K562 (cell line): Measurements from ENCODE around the gene DNAJC17. TPM values are rescaled to one million over a fixed set of nuclear protein-coding genes. Genes with fewer than 3 reads are reported as not detected.

ENCODE experiments used
- ATAC-seq: fragments of 200-7000 bp; cut with Tn5 transposase; 3 replicates; pipeline ENCODE4 v1.9.1; 2020; ENCODE audit warnings: moderate library complexity
- BruUV-seq: library from RNA; stranded (reverse); fragments of 400-500 nt; replicated peaks from 2 replicates; lab custom pipeline; 2021; lab: Mats Ljungman, UMichigan
- CTCF ChIA-PET: fragments of 300-600 bp; formaldehyde crosslinking; extraction: SDS; loops from one replicate; lab custom pipeline; 2021; ENCODE audit warnings: low intra/inter-chr PET ratio; lab: Yijun Ruan, JAX
- POLR2A ChIA-PET: fragments of 300-600, 350-650 bp; sonication (Branson Sonifier 250); formaldehyde crosslinking; extraction: SDS; loops from one replicate; lab custom pipeline; 2021; ENCODE audit warnings: antibody characterized with exemption, inconsistent platforms; lab: Yijun Ruan, JAX
- DNase-seq, 4 experiments: peaks; one replicate each; pipeline versions ENCODE4 v3.0.0 to v3.0.0-alpha.2; 2011 to 2018; ENCODE audit warnings: low spot score in 3 of 4, mixed read lengths in 3 of 4; ENCODE audit errors: extremely low read depth in 1 of 4
- FAIRE-seq: peaks from 2 replicates; lab custom pipeline; 2011; peaks lifted over from hg19 to GRCh38; lab: Jason Lieb, UNC
- H2AFZ ChIP-seq: 2 replicates; pipeline ENCODE4 v1.6.0; 2011; ENCODE audit warnings: low read depth, low read length, control low read depth, inconsistent platforms
- H3K27ac ChIP-seq: fragments of 200-600 bp; 3 replicates; pipeline ENCODE4 v1.8.0; 2011; ENCODE audit warnings: low read depth, mild to moderate bottlenecking, control low read depth, inconsistent platforms, low read length, moderate library complexity, mixed read lengths; ENCODE audit errors: extremely low read depth
- H3K27me3 ChIP-seq, 2 experiments: fragments of 300-600 bp in 1 of 2; 2 replicates in 1 of 2; 3 replicates in 1 of 2; pipeline versions ENCODE4 v1.6.0 to v1.8.0; 2011; ENCODE audit warnings: inconsistent platforms in 2 of 2, low read length in 2 of 2, mild to moderate bottlenecking in 1 of 2, mixed read lengths in 1 of 2, moderate library complexity in 1 of 2; ENCODE audit not compliant: control insufficient read depth in 2 of 2, insufficient read depth in 2 of 2
- H3K36me3 ChIP-seq: fragments of 300-600 bp; 3 replicates; pipeline ENCODE4 v1.8.0; 2011; ENCODE audit warnings: mild to moderate bottlenecking, low read length, inconsistent platforms; ENCODE audit not compliant: control insufficient read depth, insufficient read depth
- H3K4me1 ChIP-seq, 2 experiments: fragments of 200-600 bp in 1 of 2; replicated peaks in 1 of 2; 2 replicates in 1 of 2; 3 replicates in 1 of 2; pipeline versions ENCODE4 v1.5.1 to v1.8.0; 2011; ENCODE audit warnings: inconsistent platforms in 2 of 2, low read length in 2 of 2, mild to moderate bottlenecking in 1 of 2, mixed read lengths in 1 of 2, moderate library complexity in 1 of 2; ENCODE audit not compliant: control insufficient read depth in 2 of 2, insufficient read depth in 2 of 2
- H3K4me2 ChIP-seq: 2 replicates; pipeline ENCODE4 v1.6.1; 2011; ENCODE audit warnings: low read length, control low read depth, inconsistent platforms, mixed read lengths; ENCODE audit not compliant: insufficient read depth
- H3K4me3 ChIP-seq: fragments of 200-600 bp; sonication (generic), shearing (Covaris generic); 2 replicates; pipeline ENCODE4 v1.5.1; 2016; ENCODE audit warnings: control low read depth, inconsistent platforms
- H3K79me2 ChIP-seq: fragments of 200-600 bp; 3 replicates; pipeline ENCODE4 v1.8.0; 2011; ENCODE audit warnings: low read length, inconsistent platforms; ENCODE audit not compliant: control insufficient read depth, insufficient read depth
- H3K9ac ChIP-seq, 2 experiments: 2 replicates each; pipeline versions ENCODE4 v1.6.0 to v1.6.1; 2011; ENCODE audit warnings: low read depth in 2 of 2, low read length in 2 of 2, control low read depth in 1 of 2, inconsistent platforms in 1 of 2, mild to moderate bottlenecking in 1 of 2, mixed read lengths in 1 of 2; ENCODE audit not compliant: insufficient read depth in 1 of 2
- H3K9me1 ChIP-seq: one replicate; pipeline ENCODE4 v1.6.0; 2011; ENCODE audit warnings: inconsistent platforms, mild to moderate bottlenecking, low read length, moderate library complexity; ENCODE audit not compliant: control insufficient read depth, insufficient read depth
- H3K9me3 ChIP-seq: replicated peaks from 2 replicates; pipeline ENCODE4 v1.5.1; 2011; ENCODE audit warnings: low read depth, low read length, inconsistent platforms; ENCODE audit not compliant: control insufficient read depth, insufficient read depth
- H4K20me1 ChIP-seq: replicated peaks from 2 replicates; pipeline ENCODE4 v1.6.1; 2011; ENCODE audit warnings: low read length, inconsistent platforms, mixed read lengths; ENCODE audit not compliant: control insufficient read depth, insufficient read depth
- CHCHD3 ChIP-seq: fragments of 250-450 bp; sonication (Bioruptor Pico); IDR thresholded peaks from 2 replicates; pipeline ENCODE4 v2.1.2; 2022; ENCODE audit warnings: mild to moderate bottlenecking
- EGR1 ChIP-seq: fragments of 450-650 bp; conservative IDR thresholded peaks from 2 replicates; pipeline ENCODE4 v1.6.1; 2017; ENCODE audit warnings: mild to moderate bottlenecking
- KLF16 ChIP-seq: IDR thresholded peaks from 2 replicates; pipeline ENCODE4 v1.6.1; 2016; ENCODE audit warnings: antibody characterized with exemption
- MAFK ChIP-seq: IDR thresholded peaks from 2 replicates; pipeline ENCODE4 v1.6.1; 2011; ENCODE audit warnings: low read length, improper control_type of control experiment
- NCOA1 ChIP-seq: fragments of 450-650 bp; IDR thresholded peaks from 2 replicates; pipeline ENCODE4 v1.6.1; 2016; ENCODE audit warnings: low read depth
- PHB2 ChIP-seq: fragments of 450-650 bp; IDR thresholded peaks from 2 replicates; pipeline ENCODE4 v1.6.1; 2017; ENCODE audit warnings: low read depth
- RAD21 ChIP-seq, 2 experiments: fragments of 250-450 bp in 1 of 2; fragments of 450-650 bp in 1 of 2; sonication (Bioruptor Pico) in 1 of 2; formaldehyde crosslinking in 1 of 2; IDR thresholded peaks in 1 of 2; conservative IDR thresholded peaks in 1 of 2; 2 replicates each; pipeline versions ENCODE4 v1.4.0 to v1.8.0; 2020 to 2022; ENCODE audit warnings: mild to moderate bottlenecking in 2 of 2, moderate library complexity in 1 of 2
- WGBS: fragments of 100-300 bp; shearing (Covaris generic); methylation state at CpG from one replicate; pipeline ENCODE4 v1.1.6; 2016; ENCODE audit warnings: low coverage, mixed read lengths; ENCODE audit not compliant: insufficient coverage; ENCODE audit errors: missing lambda C conversion rate; 5-methylcytosine and 5-hydroxymethylcytosine counted together
- in situ Hi-C: fragments of 300-500 bp; cut with MboI; formaldehyde crosslinking; loops from 4 replicates; pipeline ENCODE4 v1.15.0; 2018; ENCODE audit warnings: inconsistent platforms, mixed read lengths
- intact Hi-C: fragments of 100-400 bp; cut with micrococcal nuclease; formaldehyde crosslinking; loops from 2 replicates; pipeline ENCODE4 v1.14.2; 2022
- polyA plus RNA-seq, 8 experiments: library from polyadenylated mRNA; depleted of rRNA in 4 of 8; stranded (reverse) in 5 of 8; unstranded in 3 of 8; fragments of >200 nt; fragmentation: Nextera tagmentation in 2 of 8; fragmentation: Illumina TruSeq in 1 of 8; extraction: Ambion mirVana in 2 of 8; extraction: Trizol in 1 of 8; gene quantifications; 2 replicates each; pipeline versions ENCODE4 v1.2.1 to v1.2.3, GENCODE V29; 2011 to 2014; ENCODE audit warnings: inconsistent platforms in 1 of 8, missing spikeins in 1 of 8
- total RNA-seq, 7 experiments: library from RNA; depleted of rRNA in 6 of 7; stranded (reverse); fragments of >200 nt in 6 of 7; fragmentation: Illumina TruSeq in 2 of 7; extraction: Trizol in 2 of 7; gene quantifications; 2 replicates each; pipeline versions ENCODE4 v1.2.1 to v1.2.3, GENCODE V29; 2011 to 2021; ENCODE audit warnings: low replicate concordance in 1 of 7
- TF ChIP-seq, protein P1 (sequence below): fragments of 250-450 bp; sonication (Bioruptor Pico); IDR thresholded peaks from 2 replicates; pipeline ENCODE4 v1.8.0; 2021; ENCODE audit warnings: moderate library complexity, mild to moderate bottlenecking, inconsistent platforms
- TF ChIP-seq, protein P2 (sequence below), 3 experiments: IDR thresholded peaks in 2 of 3; conservative IDR thresholded peaks in 1 of 3; 2 replicates each; pipeline ENCODE4 v1.5.1; 2011 to 2012; ENCODE audit warnings: low read length in 3 of 3, mild to moderate bottlenecking in 3 of 3, control low read depth in 2 of 3, improper control_type of control experiment in 1 of 3, inconsistent platforms in 1 of 3, low read depth in 1 of 3, mixed read lengths in 1 of 3, moderate library complexity in 1 of 3; ENCODE audit not compliant: insufficient read depth in 2 of 3
- TF ChIP-seq, protein P3 (sequence below): sonication (generic); formaldehyde crosslinking; IDR thresholded peaks from 2 replicates; pipeline ENCODE4 v1.8.0; 2022; ENCODE audit warnings: mild to moderate bottlenecking, low read depth, missing genetic modification reagents
- TF ChIP-seq, protein P4 (sequence below): fragments of 450-650 bp; IDR thresholded peaks from 2 replicates; pipeline ENCODE4 v1.6.1; 2014; ENCODE audit warnings: low read depth, mild to moderate bottlenecking, moderate library complexity, borderline replicate concordance

DNAJC17 gene
- total and polyA plus RNA-seq, 9 of the 15 experiments (the other 6 are each of a cell fraction or from before 2014, with no cell fraction given) = 2.4 to 79.4 (median 44.2) TPM

DNA sequence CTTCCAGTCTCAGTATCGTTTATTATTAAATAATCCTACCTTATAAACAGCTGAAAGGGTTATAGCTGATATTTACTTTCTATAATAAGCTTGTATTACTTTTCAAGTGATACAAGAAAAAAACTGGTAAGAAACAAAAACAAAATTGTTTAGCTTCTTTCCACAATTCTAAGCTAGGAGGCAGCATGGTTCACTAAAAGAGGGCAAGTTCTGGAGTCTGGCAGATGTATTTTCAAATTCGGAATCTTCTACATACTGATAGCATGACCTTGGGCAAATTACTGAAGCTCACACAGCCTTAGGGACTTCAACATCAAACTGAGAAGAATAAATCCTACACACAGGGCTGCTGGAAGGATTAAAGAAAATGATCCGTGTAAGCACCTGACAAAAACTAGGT, 22.1 kb downstream of the DNAJC17 start:
- Histone ChIP-seq H3K79me2 (peaks cover 4% of the 10 kb centered on the region; the same call in 1 of the 3 replicates), H2AFZ (no peak overlapping the region), H3K36me3 (peaks cover 3% of the 10 kb centered on the region; the same call in 1 of the 3 replicates), H3K4me2 (no peak overlapping the region), H3K9ac (no peak overlapping the region), H3K9me3 (no peaks in the 10 kb centered on the region), H4K20me1 (no peaks in the 10 kb centered on the region), H3K9me1 (no peaks in the 10 kb centered on the region), H3K4me1 (peaks cover 7 to 11% of the 10 kb centered on the region in 2 experiments; a peak in 4 of 5 replicates), H3K4me3 (no peak overlapping the region), H3K27me3 (no peaks in the 10 kb centered on the region), H3K27ac (no peak overlapping the region)
- ChIA-PET POLR2A (interaction anchor here (0.6 to 1.8 kb wide), 6 partner anchors 8 to 42 kb away, joined by 3 to 6 read pairs (median 3); partner anchors contain the start of genes DNAJC17, GCHFR and ZFYVE19), CTCF (interaction anchor here (0.6 to 5.1 kb wide), 3 partner anchors 58 to 108 kb away, joined by 3 to 66 read pairs (median 4); partner anchors contain the start of gene VPS18)
- intact Hi-C loops = loop anchor here (1.0 to 10.0 kb wide), 3 partner anchors 72 to 270 kb away; no protein-coding TSS in a partner anchor
- BruUV-seq = no TSS peak
- 54% methylated on average over 3 of the region's 3 CpGs for WGBS
- in situ Hi-C loops = no loop called here
- no peak for FAIRE-seq
- no peak for ATAC-seq
- DNase-seq = no peak
- TF ChIP-seq, protein P1, sequence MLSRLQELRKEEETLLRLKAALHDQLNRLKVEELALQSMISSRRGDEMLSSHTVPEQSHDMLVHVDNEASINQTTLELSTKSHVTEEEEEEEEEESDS = no peak
- no peak for TF ChIP-seq NCOA1
- peak; percentile 51 to 52; a peak in 3 of 4 replicates for TF ChIP-seq RAD21 (CRISPR knock-in tag; conservative IDR thresholded peaks at IDR 0.05 in 1 of 2, IDR thresholded peaks at IDR 0.05 in 1 of 2)
- no peak for TF ChIP-seq PHB2
- TF ChIP-seq, protein P2, sequence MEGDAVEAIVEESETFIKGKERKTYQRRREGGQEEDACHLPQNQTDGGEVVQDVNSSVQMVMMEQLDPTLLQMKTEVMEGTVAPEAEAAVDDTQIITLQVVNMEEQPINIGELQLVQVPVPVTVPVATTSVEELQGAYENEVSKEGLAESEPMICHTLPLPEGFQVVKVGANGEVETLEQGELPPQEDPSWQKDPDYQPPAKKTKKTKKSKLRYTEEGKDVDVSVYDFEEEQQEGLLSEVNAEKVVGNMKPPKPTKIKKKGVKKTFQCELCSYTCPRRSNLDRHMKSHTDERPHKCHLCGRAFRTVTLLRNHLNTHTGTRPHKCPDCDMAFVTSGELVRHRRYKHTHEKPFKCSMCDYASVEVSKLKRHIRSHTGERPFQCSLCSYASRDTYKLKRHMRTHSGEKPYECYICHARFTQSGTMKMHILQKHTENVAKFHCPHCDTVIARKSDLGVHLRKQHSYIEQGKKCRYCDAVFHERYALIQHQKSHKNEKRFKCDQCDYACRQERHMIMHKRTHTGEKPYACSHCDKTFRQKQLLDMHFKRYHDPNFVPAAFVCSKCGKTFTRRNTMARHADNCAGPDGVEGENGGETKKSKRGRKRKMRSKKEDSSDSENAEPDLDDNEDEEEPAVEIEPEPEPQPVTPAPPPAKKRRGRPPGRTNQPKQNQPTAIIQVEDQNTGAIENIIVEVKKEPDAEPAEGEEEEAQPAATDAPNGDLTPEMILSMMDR (IDR thresholded peaks at IDR 0.05 in 2 of 3, conservative IDR thresholded peaks at IDR 0.05 in 1 of 3; ENCODE audit: insufficient read depth in 2 of 3, low read depth in 1 of 3, low read length in 3 of 3) = peak in 1 of 3 experiments; percentile 70; a peak in 2 of 6 replicates
- TF ChIP-seq, protein P3, sequence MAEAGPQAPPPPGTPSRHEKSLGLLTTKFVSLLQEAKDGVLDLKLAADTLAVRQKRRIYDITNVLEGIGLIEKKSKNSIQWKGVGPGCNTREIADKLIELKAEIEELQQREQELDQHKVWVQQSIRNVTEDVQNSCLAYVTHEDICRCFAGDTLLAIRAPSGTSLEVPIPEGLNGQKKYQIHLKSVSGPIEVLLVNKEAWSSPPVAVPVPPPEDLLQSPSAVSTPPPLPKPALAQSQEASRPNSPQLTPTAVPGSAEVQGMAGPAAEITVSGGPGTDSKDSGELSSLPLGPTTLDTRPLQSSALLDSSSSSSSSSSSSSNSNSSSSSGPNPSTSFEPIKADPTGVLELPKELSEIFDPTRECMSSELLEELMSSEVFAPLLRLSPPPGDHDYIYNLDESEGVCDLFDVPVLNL = no peak
- no peak for TF ChIP-seq EGR1
- TF ChIP-seq, protein P4, sequence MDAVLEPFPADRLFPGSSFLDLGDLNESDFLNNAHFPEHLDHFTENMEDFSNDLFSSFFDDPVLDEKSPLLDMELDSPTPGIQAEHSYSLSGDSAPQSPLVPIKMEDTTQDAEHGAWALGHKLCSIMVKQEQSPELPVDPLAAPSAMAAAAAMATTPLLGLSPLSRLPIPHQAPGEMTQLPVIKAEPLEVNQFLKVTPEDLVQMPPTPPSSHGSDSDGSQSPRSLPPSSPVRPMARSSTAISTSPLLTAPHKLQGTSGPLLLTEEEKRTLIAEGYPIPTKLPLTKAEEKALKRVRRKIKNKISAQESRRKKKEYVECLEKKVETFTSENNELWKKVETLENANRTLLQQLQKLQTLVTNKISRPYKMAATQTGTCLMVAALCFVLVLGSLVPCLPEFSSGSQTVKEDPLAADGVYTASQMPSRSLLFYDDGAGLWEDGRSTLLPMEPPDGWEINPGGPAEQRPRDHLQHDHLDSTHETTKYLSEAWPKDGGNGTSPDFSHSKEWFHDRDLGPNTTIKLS = no peak
- no peak for TF ChIP-seq MAFK
- TF ChIP-seq KLF16 = no peak
- TF ChIP-seq CHCHD3 = no peak
